GM18508 (cell line): Measurements from ENCODE around the gene NELL2.
"Not testable (repeated sequence)": the region's sequence is repeated elsewhere in the genome, so short reads cannot be mapped to it uniquely, and the experiment has no call there.

Source experiments
- ATAC-seq: cut with Tn5 transposase; IDR thresholded peaks from one replicate; pipeline ENCODE4 v1.9.1; 2021; ENCODE audit warnings: moderate number of reproducible peaks; ENCODE audit not compliant: insufficient read depth, unreplicated experiment

NELL2 gene

DNA sequence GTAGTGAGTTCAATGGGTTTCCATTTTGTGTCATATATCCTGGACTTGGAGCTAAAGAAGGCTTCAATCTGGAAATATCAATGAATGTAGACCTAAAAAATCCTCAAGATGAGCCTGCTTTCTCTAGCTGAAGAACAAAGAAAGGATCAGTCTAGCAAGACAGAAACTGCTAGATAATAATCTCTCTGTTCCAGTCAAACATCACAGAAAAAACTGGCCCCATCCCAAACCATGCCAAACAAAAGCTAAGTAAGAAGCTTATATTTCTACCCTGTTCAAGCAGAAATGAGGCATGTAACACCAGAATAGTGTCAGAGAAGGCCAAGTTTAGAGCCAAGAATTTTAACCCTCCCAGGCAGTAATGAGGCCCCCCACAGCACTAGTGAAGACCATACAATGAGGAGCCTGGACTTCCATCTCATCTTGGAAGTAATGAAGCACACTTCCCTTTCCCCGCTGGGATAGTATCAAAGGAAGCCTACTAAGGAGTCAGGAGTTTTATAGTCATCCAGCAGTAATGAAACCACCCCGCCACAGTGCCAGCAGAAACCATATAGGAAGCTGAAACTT, 95.8 kb downstream of the NELL2 start:
- ATAC-seq, result no peak

DNA sequence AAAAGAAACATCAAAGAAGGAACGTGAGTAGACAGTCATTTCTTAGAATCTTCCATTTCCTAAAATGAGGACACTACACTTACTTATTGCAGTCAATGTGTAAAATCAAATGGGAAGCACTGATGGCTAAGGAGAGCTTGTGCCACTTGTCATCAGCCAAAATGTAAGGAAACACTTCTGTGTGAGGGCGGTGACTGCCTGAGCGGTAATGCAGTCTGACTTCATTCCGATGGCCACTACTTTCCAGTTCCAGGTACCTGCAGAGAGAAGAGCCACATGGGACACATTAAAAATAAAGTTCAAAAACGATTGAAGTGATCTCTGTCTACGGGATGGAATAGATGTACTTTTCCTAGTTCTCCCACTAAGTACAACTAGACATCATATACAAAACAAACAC, 96.3 kb downstream of the NELL2 start:
- no peak for ATAC-seq

DNA sequence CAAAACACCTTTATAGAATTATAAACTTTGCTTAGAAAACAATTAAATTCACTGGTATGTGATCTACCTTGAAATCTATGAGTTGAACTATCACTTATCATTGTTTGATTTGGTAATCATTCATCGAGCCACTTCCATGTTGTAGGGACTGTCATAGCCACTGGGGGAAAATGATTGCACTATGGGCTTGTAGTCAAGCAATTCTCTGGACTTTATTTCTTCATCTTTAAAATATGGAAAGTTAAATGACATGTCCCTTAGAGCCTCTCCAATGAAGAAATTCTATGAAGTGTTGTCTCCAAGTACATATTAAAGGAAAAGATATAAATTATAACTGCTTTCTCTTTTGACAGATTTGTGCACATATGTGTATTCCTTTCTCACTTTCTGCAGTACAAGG, 97.3 kb downstream of the NELL2 start:
- no peak for ATAC-seq

DNA sequence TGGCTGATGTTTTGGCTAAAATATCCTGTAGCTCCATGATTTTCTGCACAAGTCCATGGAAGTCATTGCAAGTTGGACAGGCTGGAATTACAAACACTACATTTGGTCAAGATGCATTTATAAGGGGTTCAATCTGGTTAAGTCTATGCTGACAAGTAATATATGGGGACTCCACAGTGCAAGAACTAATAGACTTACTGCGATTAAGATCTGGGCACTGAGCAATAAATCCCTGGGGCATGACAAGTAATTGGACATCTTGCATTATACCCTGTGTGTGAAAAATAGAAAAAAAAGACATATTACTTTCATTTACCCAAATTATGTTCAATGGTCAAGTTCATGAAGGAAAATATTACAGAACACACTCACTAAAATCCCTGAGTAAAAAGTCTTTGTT, 99.1 kb downstream of the NELL2 start:
- ATAC-seq, result no peak

DNA sequence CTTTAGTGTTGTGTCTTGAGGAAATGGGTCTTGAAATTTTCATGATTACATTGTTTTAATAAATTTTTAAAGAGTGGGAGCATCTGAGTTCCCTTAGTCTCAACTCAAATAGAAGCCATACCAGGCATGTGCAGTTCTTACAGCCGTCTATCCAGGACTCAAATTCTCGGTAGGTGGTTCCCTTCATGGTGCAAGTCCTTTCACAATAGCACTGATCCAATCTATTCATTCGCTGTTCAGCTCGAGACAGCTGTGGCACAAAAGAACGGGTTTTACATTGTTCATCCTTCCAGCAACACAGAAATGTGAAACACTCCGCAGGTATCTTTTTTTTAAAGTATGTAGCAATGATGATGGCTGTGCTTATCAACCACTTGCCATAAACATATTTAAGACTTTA, 100.2 kb downstream of the NELL2 start:
- ATAC-seq, result no peak

DNA sequence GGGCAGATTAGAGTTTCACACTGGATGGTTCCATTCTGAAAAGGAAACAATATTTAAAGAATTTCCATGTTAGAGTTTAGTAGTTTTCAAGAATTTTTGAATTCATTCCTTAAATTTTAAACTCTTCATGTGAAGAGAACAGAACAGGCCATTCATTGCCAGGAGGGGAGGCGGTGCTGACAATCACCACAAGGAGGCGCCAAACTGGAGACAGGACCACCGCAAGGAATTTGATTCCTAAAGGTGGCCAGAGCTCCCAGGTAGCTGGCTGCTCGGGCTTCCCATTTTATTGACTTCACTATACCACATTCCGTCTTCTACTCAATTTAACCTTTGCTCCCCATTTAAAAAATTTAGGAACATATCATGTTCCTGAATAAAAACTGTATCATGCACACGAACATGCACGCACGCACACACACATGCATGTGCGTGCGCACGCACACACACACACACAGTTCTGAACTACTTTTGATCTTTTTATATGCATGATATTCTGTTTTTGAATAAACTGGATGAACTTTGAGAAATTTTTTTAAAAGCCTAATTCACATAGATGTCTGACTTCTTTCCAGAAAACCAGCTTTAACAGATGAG, 101.2 kb downstream of the NELL2 start:
- peak; percentile 58 for ATAC-seq

DNA sequence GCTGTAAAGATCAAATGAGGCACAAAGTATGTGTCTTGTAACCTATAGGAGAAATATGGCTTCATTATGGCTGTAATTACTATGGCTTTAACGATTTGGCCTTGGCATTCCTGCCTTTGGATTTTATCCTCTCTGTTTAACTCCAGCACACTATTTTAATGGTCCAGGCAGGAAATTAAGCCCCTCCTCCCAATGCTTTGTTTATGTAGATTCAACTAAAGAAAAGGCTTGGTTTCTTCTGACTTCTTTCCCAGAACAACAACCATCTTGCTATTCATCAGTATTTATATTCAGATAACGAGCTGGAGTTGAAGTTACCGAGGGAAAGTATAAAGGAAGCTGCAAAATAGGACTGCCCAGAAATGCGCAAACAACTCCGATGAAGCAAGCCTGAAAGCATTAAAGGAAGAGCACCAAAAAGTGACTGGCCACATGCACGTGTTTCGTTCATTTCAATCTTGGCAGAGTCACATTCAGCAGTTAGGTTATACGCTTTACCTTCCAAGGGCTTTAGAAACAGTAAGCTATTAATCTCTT, 104.6 kb downstream of the NELL2 start:
- ATAC-seq, result no peak

DNA sequence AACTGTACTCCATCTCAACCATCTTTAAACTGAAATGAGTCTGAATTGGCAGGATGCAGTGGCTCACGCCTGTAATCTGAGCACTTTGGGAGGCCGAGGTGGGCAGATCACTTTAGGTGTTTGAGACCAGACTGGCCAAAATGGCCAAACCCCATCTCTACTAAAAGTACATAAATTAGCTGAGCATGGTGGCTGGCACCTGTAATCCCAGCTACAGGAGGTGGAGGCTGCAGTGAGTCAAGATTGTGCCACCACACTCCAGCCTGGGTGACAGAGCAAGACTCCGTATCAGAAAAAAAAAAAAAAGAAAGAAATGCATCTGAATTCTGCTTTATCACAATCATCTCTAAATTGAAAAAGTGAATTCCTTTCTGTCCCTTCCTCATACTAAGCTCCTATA, 110.3 kb downstream of the NELL2 start:
- ATAC-seq, result no peak

DNA sequence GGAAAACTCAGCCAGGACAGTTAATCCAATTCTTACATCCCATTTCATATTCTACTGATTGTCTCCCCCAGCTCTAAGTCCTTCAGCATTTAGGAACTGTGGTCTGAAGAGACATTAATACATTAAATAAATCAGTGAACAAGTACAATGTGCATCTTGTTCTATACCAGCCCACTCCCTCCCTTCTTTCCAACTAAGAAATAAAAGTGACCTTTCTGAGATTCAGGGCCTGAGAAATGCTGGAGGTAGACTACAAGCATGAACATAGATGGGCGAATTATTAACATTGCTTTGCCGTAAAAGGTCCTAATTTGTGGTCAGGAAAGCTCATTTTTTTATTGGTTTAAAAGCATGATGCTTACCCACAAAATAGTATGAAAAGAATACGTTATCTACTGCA, 113.1 kb downstream of the NELL2 start:
- ATAC-seq, result no peak

DNA sequence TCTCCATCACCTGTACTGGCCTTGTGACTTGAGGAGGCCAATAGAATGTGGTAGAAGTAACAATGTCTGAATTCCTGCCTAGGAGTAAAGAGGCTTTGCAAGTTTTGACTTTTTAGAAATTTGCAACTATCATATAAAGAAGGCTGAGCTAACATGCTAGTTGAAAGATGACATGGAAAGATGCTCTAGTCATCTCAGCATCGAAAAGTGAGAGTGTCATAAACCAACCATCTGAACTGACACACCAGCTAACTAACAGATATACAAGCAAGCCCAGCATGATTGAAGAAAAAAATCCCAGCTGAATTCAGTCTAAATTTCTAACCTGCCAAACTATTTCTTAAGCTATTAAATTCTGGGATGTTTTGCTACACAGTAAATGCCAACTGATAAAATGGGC, 116.8 kb downstream of the NELL2 start:
- no peak for ATAC-seq

DNA sequence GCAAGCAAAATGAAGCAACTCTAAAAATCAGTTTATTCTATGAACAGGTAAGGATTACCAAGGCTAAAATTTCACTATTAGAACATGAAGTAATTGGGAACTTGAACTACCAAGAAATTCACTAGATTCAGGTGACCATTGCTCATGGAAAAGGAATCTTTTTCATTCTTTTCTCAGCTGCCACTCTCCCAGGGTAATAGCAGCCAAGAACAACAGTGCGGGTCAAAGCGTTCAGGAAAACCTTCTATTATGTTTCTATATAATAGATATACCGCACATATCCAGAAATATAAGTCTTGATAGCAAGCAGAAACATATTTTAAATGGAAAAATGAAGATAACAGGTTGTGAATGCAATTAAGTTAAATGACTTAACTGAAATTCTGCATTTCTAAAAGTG, 125.6 kb downstream of the NELL2 start:
- ATAC-seq, result no peak

DNA sequence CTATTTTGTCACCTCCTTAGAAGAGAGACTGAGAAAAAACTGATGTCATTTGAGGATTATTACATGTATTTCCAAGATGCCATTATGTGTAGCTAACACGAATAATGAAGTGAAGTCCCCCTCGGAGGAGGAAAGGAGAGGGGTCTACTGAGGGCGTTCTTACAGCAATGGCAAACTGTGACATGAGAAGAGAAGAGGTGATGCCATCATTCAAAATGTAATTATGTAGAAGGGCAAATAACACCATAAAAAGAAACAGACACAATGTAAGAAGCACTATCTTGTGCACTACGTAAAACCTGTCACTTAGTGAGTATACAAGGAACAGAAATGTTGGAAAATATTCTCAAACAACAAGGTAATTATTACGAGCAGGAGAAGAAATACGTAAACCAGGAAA, 126.5 kb downstream of the NELL2 start:
- ATAC-seq, result no peak

DNA sequence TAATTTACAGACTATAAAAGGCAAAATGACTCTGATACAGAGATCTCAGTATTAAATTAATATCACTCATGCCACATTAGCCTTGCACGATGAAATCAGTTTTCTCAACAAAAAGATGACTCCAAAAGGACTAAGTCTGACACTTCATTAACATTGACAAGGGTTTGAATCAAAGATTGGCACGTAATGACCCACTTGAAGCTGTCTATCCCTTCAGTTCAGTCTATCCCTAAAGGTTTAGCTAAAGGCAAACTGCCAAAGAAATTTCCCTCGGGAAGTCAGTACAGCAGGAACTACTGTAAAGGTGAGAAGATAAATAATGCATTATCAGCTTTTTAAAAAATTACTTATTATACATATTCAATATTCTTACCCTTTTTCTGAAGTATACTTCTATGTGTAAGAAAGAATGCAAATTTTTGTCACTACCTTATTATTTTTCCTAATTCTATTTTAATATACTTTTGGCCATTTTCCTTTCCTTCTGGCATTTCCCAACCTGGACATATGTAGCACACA, 127.1 kb downstream of the NELL2 start:
- ATAC-seq, result no peak

DNA sequence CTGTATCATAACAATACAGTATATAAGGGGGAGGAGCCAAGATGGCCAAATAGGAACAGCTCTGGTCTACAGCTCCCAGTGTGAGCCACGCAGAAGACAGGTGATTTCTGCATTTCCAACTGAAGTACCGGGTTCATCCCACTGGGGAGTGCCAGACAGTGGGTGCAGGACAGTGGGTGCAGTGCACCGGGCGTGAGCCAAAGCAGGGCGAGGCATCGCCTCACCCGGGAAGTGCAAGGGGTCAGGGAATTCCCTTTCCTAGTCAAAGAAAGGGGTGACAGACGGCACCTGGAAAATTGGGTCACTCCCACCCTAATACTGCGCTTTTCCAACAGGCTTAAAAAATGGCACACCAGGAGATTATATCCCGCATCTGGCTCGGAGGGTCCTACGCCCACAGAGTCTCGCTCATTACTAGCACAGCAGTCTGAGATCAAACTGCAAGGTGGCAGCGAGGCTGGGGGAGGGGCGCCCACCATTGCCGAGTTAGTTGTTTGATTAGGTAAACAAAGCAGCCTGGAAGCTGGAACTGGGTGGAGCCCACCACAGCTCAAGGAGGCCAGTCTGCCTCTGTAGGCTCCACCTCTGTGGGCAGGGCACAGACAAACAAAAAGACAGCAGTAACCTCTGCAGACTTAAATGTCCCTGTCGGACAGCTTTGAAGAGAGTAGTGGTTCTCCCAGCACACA, 134.7 kb downstream of the NELL2 start:
- ATAC-seq, result not testable (repeated sequence)

DNA sequence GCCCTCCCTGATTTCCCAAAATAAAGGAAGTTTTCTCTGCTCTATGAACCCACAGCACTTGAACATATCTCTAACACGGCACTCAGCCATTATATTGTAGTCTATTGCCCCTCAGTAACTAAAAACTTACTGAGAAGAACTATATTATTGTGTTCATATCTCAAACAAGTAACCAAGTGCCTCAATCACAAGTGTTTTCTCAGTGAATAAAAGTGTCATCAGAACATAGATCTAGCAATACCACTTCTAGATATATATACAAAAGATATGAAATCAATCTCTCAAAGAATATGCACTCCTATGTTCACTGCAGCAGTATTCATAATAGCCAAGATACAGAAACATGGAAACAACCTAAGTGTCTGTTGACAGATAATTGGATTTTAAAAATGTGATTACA, 138.1 kb downstream of the NELL2 start:
- no peak for ATAC-seq

DNA sequence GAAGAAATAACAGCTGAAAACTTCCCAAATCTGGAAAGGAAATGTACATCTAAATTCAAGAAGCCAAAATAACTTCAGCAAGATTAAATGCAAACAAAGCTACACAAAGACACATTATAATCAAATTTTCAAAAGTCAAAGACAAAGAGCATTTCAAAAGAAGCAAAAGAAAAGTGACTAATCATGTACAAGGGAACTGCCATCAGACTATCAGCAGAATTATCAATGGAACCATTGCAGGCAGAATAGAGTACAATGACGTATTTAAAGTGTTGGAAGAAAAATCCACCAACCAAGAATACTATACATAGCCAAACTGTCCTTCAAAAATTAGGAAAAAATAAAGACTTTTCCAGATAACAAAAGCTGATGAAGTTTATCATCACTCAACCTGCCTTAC, 147.5 kb downstream of the NELL2 start:
- ATAC-seq, result no peak

DNA sequence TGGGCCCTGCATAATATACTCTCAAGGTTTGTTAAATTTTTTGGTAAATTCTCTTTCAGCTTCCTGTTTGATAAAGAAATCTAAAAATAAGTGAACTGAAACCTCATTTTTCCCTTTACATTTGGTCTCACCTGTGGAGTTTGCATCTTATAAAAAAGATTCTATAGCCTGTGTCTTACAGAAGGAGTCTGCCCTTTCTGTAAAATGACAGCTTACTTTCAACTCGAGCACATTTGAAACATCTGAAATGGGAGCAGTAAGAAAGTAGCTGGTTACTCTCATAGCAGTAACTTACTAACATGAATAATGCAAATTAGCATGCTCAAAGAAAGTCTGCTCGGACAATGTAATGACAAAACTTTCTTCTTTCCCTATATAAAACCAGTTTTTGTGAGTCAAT, 155.8 kb downstream of the NELL2 start:
- no peak for ATAC-seq

DNA sequence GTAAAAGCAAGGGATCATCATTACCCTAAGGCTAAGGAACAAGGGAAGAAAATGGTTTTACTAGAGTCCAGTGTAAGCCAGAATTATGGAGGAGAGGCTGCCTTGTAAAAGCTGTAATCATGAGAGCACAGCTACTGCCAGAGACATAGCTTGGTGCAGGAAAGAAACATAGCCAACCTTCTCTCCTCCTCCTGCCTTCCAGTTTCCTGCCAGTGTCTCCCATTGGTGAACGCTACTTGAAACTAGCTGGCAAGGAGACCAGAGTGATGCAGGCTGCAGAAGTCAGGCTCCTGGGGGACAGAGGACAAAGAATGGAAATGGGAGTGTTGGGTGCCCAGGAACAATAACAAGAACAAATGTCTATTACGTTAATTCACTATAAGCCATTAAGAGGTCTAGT, 158.5 kb downstream of the NELL2 start:
- no peak for ATAC-seq

DNA sequence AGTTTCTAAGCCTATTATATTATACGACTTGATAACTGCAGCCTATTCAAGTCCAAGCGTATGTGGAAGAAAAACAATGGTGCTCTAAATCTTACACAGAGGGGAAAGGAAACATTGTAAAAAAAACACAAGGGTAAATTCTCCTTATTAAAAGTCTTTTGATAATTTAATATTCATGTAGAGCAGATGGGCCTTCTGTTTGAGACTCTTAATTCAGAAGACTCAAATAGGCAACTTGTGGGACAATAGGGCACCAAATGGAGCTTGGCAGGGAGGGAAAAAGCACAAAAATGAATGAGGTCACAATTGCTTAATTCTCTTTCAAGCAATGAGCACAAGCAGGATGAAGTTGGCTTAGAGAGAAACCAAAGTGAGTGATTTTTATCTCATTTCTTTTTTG, 159.4 kb downstream of the NELL2 start:
- no peak for ATAC-seq

DNA sequence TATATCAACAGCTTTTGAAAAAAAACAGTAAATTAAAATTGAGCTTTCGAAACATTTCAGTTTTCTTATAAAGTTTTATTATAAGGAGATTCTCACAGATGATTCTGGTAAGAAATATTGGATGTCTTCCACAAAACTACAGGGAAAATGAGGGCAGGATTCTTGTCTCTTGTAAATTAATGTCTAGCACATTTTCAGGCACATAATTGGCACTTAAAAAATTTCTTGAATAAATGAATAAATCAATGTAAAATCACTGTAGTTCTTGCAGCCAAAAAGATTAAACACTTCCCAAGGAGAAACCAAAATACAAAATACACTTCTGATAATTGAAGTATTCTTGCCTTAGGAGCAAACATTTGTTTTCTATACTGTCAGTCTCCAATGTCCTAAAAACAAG, 164.4 kb downstream of the NELL2 start:
- no peak for ATAC-seq

DNA sequence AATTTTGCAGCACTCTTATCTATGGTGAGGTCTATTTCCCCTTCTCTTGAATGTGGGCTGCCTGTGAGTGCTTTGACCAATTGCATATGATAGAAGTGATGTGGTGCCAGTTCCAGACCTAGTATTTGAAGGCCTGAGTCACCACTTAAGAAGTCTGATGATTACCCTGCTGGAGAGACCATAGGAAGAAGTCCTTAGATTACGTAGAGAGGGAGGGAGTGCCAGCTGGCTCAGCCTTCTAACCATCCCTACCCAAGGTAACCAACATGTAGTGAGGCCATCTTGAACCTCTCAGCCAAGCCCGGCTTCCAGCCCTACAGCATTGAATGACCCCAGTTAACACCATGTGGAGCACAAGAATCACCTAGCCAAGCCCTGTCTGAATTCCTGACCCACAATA, 166.9 kb downstream of the NELL2 start:
- no peak for ATAC-seq

DNA sequence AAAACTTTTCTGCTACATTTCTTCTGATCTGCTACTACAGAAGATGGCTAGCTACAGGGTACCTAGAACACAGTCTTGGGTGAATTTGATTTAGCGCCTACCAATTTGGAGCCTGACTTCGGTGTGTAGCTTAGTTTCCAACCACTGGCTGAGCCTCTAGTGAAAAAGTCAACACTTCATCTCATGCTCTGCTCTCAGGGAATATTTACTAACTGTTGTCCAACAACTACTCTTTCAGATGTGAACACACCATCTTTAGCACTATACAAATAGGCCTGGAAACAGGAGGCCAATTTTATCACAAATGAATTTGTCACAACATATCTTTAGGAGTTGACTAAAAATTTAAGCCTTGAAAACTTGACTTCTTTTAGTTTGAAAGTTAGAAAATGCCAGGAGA, 167.9 kb downstream of the NELL2 start:
- ATAC-seq, result no peak
